GM12873 (cell line): Measurements from ENCODE around the gene GJC1.

Experiments
- TF ChIP-seq, protein P1 (sequence below): IDR thresholded peaks from 2 replicates; pipeline ENCODE4 v1.5.1; 2012; ENCODE audit warnings: low read depth, mild to moderate bottlenecking, moderate library complexity, low read length, control low read depth; ENCODE audit not compliant: insufficient read depth; ENCODE audit errors: missing control alignments

GJC1 gene

DNA sequence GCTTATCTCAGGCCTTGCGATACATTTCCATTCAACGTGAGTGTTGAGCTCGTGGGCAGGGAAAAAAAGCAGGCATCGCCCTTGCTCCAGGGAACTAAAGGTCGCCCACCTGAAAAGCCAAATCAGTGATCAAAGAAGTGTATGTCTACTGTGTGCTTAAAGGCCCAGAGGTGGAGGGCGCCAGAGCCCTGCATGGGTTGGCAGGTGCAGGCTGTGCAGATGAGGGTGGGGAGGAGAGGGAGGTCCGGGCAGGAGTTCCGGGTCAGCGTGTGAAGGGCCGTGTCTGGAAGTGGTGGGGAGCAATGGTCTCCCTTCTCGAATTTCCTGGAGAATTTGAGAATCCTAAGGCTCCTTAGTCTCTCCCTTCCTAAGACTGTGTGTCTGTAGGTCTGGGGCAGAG, 64.1 kb downstream of the GJC1 start:
- TF ChIP-seq, protein P1, sequence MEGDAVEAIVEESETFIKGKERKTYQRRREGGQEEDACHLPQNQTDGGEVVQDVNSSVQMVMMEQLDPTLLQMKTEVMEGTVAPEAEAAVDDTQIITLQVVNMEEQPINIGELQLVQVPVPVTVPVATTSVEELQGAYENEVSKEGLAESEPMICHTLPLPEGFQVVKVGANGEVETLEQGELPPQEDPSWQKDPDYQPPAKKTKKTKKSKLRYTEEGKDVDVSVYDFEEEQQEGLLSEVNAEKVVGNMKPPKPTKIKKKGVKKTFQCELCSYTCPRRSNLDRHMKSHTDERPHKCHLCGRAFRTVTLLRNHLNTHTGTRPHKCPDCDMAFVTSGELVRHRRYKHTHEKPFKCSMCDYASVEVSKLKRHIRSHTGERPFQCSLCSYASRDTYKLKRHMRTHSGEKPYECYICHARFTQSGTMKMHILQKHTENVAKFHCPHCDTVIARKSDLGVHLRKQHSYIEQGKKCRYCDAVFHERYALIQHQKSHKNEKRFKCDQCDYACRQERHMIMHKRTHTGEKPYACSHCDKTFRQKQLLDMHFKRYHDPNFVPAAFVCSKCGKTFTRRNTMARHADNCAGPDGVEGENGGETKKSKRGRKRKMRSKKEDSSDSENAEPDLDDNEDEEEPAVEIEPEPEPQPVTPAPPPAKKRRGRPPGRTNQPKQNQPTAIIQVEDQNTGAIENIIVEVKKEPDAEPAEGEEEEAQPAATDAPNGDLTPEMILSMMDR, result no peak

DNA sequence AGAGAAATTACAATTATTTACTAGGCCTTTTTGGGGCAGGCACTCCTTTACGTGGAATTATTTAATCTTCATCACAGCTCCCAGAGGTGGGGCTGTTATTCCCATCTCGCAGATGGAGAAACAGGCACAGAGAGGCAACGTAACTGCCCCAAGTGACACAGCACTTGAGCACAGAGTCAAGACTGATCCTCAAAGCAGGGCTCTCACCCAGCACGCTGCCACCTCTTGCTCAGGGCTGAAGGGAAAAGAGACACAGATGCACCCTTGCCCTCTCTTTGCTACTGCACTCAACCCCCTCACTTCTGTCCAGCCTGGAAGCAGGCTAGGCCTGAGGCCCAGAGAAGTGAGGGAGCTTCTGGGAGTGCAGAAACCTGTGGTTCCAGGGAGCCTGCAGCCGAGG, 66.9 kb downstream of the GJC1 start:
- TF ChIP-seq, protein P1, result no peak

DNA sequence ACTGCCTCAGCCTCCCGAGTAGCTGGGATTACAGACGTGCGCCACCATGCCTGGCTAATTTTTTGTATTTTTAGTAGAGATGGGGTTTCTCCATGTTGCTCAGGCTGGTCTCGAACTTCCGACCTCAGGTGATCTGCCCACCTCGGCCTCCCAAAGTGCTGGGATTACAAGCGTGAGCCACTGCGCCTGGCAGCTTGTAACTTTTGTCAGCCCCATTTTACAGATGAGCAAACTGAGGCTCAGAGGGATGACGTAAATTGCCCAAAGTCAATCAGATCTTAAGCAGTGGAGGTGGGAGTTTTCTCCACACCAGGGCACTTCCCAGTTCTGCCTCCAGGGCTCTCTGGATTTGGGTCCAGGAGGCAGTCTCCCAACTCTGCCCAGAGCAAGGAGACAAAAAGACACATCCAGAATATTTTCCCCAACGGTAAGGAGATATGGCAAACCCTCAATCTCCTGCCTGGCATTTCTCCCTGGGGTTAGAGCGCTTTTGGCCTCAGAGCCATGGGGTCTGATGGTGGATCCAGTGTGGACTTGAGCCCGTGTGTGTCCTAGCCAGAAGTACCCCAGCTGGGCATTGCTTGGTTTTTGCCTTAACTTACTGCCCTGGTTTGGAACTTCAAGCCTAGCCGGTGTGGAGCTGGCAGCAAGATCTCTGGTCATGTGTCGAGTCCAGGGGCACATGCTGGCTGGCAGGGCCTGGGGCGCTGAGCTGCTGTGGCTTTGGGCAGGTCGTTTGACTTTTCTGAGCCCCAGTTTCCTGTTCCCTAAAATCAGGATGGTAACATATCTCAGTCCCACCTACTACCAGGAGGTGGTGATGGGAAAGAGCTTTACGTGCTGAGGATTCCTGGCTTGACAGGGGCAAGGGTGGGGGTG, 67.9 kb downstream of the GJC1 start:
- TF ChIP-seq, protein P1, result no peak

DNA sequence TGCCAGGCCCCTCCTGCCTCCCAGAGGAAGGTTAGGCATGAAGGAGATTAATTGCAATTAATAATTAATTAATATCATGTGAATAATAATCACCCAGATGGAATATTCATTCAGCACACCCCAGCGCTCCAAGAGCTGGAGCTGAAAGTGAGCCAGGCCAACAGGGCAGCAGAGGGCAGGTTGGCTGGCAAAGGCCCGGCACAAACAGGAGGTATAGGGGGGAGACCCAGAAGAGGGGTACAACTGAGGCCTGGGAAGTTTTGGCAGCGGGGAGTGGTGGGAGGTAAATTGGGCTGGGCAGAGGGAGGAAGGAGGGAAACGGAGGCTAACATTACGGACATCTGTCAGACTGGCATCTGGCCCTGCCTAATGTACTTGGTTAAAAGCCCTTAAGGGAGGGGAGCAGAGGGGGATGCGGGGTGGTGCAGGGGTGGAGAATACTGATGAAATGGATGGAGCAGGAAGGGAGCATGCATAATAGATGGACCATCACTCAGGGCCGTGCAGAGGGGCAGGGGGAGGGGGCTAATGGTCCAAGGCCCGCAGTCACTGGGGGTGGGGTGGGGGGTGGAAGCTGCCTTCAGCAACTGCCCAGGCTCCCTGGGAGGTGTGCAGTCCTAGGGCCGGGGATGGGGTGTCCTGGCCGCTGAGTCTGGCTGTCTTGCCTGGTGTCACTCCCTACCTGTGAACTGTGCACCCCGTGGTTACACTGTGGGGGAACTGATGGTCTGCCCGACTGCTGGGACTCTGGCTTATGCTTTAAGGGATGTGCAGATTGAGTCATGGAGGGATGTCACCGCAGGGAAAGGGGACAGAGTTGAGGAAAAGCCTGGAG, 69.4 kb downstream of the GJC1 start:
- TF ChIP-seq, protein P1, result no peak

DNA sequence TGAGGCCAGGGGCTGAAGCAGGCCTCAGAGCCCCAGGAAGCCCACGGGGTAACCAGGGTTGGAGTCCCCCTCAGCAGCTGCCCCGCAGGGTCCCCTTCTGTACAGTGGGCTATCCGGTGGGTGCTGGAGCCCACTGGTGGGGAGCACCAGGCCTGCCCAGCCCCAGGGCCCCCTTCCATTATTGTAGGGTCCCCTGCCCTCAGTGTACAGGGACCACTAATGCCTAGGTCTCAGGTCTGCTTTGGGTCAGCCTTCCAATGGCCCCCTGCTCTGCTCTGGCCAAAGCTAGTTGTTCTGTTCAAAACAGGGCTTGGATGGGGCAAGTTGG, 70.2 kb downstream of the GJC1 start:
- TF ChIP-seq, protein P1, result no peak

DNA sequence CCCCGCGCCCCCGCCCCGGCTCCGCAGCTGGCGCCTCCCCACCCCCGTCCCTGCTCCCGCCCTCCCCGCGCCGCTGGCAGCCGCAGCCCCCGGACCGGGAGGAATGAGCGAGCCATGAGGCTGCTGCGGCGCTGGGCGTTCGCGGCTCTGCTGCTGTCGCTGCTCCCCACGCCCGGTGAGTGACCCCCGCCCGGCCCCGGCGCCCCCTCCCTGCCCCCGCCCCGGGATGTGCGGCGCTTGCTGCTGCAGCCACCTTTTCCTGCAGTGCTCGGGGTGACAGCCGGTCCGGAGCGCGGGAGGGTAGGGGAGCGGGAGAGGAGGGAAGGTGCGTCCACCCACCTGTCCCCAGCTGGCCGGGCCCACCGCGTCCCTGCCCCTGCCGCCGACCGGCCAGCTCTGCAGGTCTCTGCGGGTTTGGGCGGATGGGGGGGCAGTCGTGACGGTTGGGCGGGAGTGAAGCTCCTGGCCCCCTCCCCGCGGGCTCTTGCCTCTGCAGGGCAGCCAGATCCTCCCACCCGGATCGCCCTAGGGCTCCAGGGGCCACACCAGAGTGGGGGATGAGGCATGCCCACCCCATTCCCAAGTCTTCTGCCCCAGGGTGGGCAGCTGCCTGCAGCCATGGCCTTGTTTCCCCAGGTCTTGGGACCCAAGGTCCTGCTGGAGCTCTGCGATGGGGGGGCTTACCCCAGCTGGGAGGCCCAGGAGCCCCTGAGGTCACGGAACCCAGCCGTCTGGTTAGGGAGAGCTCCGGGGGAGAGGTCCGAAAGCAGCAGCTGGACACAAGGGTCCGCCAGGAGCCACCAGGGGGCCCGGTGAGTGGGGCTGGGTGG, 70.8 kb downstream of the GJC1 start:
- TF ChIP-seq, protein P1, result no peak

DNA sequence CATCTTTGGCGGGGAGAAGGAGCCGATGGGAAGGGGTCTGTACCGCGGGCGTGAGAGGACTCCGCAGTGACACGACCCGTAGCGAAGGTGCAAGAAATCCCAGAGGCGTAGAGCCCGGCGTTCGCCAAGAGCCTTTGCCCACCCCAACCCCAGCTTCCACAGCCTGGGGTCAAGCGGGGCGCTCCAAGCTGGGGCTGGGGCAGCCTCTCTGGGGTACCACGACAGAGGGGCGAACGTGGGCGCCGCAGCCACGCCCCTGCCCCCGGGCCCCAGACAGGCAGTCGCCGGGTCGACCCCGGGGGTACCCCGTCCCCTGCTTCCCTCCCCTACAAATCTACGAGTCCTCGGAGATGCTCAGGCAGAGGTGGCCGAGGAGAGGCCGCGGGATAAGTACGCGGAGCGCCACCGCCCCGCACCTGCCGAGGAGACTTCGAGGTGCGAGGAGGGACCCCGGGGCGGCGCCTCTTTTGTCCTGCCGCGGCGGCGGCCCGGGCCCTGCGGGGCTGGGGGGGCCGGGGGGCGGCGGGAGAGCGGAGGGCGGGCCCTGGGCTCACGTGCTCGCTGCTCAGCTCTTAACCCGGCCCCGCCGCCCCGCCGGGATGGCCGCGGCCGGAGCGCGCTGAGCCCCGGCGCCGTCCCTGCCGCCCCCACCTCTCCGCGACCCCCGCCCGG, 71.5 kb downstream of the GJC1 start, which contains the start of gene ADAM11:
Gene ADAM11 (plus strand): TSS at position 575 of the 672 bp plus-strand sequence. CDS start 212 bp downstream, outside the sequence.
- TF ChIP-seq, protein P1, result no peak
